ENCODE results near the gene FBXL4.

The FBXL4 gene

DNA sequence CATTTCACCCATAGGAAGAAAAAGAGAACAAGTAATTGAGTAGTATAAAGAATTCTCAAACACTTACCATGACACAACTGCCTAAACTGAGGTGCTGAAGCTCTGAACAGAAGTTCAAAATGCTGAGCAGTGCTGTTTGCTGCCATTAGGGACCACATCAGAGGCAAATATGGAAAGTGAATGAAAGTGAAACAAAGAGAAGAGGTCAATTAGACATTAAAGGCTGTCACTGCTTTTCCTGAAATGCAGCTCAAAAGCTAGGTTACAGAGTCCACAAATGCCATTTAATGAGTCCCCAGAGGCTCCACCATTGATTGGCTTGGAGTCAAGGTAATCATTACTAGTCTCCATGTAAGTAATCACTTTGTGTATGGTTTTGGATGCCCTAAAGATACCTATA is 67.3 kb downstream of the FBXL4 start:
- no peak for DNase-seq (ENCODE audit: low spot score)

GRCh38 chr6:98877250-98877649 is 70.5 kb downstream of the FBXL4 start:
- no peak for DNase-seq (ENCODE audit: low spot score)

- DNase-seq (ENCODE audit: low spot score): no peak
Observed at GRCh38 chr6:98875375-98875774, 72.4 kb downstream of the FBXL4 start.

GRCh38 chr6:98871821-98872220 is 75.9 kb downstream of the FBXL4 start:
- no peak for DNase-seq (ENCODE audit: low spot score)

GRCh38 chr6:98871057-98871456 is 76.7 kb downstream of the FBXL4 start:
- no peak for DNase-seq (ENCODE audit: low spot score)

DNA sequence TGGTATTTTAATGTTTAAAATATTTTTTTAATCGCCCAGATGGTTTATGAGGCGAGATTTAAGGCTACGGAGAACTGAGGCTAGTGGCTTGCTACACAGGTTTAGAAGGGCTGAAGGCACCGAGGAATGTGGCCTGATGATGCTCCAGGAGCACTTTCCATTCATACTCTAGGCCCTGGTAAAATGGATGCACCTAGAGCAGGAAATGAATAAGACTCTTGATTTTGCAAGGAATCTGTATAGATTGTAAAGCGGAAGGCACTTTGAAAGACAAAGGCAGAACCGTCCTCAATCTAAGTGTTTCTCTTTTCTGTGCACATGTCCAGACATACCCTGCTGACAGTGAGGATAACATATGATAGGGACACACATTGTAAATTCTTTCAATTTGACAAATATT is 83.2 kb downstream of the FBXL4 start:
- no peak for DNase-seq (ENCODE audit: low spot score)

DNA sequence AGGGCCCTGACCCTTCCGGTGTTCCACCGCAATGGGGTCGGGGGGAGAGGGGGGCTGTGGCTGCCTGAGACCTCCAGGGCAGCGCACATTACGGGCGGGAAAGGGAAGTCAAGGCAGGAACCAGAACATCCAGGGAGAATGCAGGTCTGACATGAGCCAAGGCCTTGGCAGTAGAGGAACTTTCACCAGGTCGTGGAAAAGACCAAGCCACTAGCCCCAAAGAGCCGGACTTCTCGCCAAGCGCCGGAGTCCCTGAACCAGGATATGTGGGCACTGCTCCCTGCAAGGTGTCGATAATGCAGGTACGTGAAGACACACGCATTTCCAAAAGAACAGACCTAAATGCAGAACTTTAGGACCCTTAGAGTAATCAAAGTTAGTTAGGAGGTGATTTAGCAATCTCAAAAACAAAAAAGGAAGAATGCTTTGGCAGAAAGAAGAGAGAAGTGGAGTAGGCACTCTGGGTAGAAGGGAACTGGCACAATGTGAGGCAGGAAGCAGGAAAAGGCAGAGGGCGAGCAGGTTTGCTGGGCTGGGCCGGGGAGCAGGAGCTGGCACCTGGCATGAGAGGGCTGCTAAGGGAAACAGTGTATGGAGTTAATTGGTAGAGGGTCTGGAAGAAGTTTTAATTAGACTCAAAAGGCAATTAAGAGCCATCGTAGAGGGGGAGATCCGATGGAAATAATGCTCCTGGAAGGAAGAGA is 99.1 kb downstream of the FBXL4 start:
- DNase-seq (ENCODE audit: low spot score): no peak

DNA sequence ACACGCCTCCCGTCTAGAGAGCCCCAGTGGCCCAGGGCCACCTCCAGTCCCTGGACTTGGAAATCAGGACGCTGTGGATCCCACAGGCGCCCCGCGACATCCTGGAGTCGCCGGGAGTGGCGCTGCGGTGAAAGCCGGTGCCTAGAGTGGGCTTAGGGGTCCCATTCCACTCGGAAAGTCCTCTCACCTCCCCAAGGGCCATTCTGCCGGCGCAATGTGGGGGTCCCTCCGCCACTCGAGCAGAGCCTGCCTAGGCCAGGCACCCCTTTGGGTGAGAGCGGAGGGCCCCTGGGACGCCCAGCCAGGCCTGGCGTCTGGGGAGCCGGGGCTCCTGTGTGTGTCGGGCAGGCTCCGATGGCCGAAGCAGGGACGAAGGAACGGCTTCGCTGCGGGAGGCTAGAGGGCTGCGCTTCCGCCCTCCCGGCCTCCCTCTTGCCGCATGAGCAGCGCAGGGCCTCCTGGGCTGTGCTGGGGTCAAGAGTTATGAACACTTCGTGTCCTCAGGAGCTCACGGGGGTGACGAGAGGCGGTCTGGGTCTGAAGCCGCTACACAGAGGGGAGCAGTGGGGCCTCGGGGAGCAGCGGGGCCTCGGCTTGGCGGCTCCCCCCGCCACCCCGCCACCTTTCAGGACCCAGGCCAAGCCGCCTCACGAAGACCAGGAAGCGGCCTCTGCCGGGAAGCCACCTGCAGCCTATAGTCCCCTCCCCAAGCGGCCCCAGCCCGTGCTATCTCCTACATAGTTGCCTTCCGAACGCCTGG is 99.8 kb downstream of the FBXL4 start:
- DNase-seq (ENCODE audit: low spot score): no peak

DNA sequence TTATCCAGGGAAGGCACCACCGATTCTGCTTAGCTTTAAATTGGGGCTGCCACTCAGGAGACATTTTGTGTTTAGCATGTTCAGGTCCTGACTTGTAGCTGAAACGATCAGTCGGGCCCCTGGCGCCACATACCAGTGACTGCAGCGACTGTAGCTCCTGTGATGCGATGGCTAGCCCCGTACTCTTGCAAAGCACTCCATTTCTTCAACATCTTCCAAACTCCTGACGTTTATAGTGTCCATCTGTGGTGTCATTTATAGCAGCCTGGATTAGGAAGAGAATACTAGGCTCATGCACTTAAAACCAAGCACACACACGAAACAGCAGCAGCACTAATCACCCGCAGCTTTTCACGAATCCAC is 100.3 kb downstream of the FBXL4 start:
- DNase-seq (ENCODE audit: low spot score): no peak

- DNase-seq (ENCODE audit: low spot score): no peak
Observed at GRCh38 chr6:98846021-98846380, 101.7 kb downstream of the FBXL4 start.

- DNase-seq (ENCODE audit: low spot score): peak; percentile 78
Observed at GRCh38 chr6:98845211-98846020, 102.3 kb downstream of the FBXL4 start.

DNA sequence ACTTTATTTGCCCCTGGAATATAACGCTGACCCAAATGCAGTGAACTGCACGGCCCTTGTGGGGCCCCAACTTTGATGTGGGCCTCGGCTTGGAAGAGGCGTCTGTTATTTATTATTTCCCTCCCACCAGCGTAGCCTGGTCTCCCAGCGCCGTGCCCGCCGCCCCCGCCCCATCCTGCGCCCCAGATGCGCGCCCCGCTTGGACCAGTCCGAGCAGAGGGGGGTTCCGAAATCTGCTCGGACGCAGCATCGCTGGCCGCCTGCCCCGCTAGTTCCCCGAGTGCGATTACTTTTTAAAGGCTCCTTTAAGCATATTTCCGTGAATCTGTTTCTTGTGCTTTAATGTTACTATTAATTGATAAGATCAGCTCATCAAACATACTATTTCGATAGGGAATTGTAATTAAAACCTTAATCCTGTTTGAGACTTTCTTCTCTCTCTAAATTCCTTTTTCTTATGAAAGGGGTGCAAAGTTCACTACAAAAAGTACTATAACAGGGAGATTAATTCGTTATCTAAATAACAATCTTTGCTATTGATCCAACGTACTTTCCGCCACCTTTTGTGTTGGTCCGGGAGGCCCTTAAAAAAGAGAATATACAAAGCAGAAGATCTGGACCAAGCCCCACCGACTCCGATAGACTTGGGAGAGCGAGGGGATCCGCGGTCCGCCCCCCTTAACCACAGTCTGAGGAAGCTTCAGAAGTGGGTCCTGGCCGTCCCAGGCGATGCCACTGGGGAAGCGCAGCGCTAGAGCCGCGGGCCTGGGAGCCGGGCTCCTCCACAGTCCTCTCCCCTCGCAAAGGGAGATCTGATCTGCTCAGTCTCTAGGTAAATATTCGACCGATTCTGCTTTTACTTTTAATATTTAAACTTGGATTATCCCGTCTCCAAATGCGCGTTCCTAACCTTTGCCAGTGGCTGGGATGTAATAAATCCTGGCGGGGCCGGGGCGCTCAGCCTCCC is 103.2 kb downstream of the FBXL4 start:
- no peak for DNase-seq (ENCODE audit: low spot score)

- DNase-seq (ENCODE audit: low spot score): no peak
Observed at GRCh38 chr6:98843271-98844243, 104.2 kb downstream of the FBXL4 start.

DNA sequence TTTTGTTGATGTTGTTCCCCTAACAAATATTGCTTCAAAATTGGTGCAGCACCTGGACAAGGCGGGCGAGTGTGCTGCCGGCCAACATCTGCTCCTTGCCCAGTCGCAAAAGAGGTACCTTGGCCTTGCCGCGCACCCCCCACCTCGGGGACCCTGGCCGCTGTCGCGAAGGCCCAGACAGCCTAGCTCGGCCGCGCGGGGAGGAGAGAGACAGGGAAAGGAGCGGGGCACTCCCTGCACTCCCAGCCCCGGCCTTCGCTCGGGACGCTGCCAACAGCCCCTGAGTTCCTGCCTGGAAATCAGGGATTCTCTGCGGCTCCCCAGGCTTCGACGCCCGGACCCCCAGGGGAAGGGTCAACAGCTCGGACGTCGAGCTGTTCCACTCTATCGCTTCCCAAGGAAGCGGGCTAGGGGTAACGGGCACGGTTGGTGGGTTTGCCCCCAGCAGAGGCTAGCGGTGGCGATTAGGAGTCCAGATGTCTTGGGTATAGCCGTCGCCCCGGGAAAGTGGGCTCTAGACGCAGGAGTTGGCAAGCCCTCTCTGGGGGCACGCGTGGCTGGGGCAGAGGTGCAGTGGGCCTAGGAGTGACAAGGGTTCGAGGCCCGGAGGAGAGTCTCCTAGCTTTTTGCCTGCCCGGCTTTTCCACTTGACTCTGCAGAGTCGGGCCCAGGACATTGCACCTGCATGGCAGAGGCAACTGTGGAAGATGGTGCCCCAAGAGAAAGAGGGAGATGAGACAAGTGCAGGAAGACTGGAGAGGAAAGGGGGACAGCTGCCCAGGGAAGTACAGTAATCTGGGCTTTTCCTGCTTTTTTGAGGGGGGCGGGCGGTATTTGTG is 105.2 kb downstream of the FBXL4 start:
- no peak for DNase-seq (ENCODE audit: low spot score)

- DNase-seq (ENCODE audit: low spot score): no peak
Observed at GRCh38 chr6:98841621-98842341, 106.0 kb downstream of the FBXL4 start.

DNA sequence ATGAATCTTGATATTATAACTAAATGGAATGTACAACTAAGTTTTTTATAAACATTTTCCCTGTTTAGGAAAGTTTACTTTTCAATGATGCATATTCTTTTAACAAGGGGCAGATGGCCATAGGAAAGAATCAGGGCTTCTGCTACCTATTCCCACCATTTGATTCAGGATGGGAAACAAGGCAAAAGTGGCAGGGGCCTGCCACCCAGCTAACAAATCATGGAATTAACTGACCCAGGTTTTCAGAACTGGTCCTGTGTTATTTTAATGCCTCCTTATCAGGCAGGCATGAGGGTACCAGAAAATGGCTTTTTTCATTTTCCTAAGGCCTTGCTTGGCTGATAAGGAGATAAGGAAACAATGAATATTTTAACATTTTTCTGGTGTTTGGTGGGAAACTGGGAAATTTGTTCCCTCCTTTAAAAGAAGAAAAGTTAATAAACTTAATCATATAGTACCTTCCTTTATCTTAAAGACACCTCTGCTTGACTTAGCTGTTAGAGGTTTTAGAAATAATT is 106.7 kb downstream of the FBXL4 start:
- DNase-seq (ENCODE audit: low spot score): no peak

DNA sequence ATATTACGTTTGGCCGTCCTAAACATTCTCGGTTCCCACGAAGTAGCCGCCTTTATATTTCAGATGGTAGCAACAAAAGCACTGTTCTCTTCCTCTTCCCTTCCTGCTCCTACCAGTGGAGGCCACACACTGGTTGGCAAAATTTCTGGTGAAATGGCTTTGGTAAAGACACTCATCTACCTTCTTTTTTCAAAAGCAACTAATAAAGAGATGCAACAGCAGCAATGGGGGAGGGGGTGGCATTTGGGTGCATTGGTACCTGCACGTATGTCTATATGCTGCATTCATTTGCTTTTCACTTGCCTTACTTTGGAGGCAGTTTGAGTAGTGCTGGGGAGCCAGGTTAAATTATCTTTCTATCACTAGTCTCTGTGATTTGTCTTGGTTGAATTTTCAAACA is 107.4 kb downstream of the FBXL4 start:
- DNase-seq (ENCODE audit: low spot score): no peak

DNA sequence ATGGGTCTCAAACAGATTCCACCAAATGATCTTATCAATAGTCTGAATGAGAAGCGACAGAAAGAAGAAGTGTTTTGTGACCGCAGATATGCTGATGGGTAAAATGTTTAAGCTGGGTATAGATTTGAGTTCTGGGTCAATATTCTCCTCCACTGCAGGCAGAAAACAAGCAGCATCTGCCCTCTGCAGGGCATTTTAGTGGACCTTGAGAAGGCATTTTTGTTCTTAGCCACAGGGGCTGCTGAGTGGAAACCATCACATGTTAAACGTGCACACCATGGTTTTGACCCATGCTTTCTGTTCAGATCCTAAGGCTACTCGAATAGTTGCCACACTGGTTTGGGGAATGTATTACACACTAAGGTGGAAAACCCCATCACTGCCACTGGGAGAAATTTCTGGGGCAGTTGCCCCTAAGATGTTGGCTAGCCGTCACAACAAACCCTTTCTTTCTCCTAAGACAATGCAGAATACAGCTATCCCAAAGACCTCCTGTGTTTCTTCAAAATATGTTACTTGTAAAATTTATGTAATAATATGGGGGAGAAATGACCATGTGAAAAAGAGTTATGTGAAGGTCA is 107.9 kb downstream of the FBXL4 start:
- no peak for DNase-seq (ENCODE audit: low spot score)
